GM18861 (cell line): ENCODE measurements around the gene STMN3.

Source experiments
- ATAC-seq: cut with Tn5 transposase; IDR thresholded peaks from one replicate; pipeline ENCODE4 v1.9.1; 2021; ENCODE audit not compliant: unreplicated experiment

STMN3 gene

GRCh38 chr20:63692436-63693082 lies 39.3 kb upstream of the STMN3 start:
- ATAC-seq: no peak

GRCh38 chr20:63691711-63692435 lies 38.6 kb upstream of the STMN3 start:
- no peak for ATAC-seq

- no peak for ATAC-seq
Measured at GRCh38 chr20:63690898-63691710, 37.9 kb upstream of the STMN3 start.

GRCh38 chr20:63690003-63690897 lies 37.0 kb upstream of the STMN3 start:
- ATAC-seq: no peak

GRCh38 chr20:63689046-63690002 lies 36.1 kb upstream of the STMN3 start:
- ATAC-seq: no peak

GRCh38 chr20:63688228-63689045 lies 35.2 kb upstream of the STMN3 start:
- ATAC-seq: no peak

GRCh38 chr20:63687419-63688178 lies 34.4 kb upstream of the STMN3 start:
- ATAC-seq: no peak

GRCh38 chr20:63686492-63687321 lies 33.5 kb upstream of the STMN3 start:
- ATAC-seq: no peak

GRCh38 chr20:63686094-63686491 lies 32.9 kb upstream of the STMN3 start:
- ATAC-seq: no peak

- ATAC-seq: no peak
Measured at GRCh38 chr20:63685269-63686026, 32.2 kb upstream of the STMN3 start.

- ATAC-seq: no peak
Measured at GRCh38 chr20:63682384-63683139, 29.3 kb upstream of the STMN3 start.

- no peak for ATAC-seq
Measured at GRCh38 chr20:63681609-63682142, 28.5 kb upstream of the STMN3 start.

- no peak for ATAC-seq
Measured at GRCh38 chr20:63680857-63681608, 27.8 kb upstream of the STMN3 start.

- no peak for ATAC-seq
Measured at GRCh38 chr20:63680427-63680826, 27.2 kb upstream of the STMN3 start.

GRCh38 chr20:63679799-63680305 lies 26.6 kb upstream of the STMN3 start:
- ATAC-seq: no peak
